Testis (tissue), 3 donors: ENCODE results near the gene NAV1. TPM values are rescaled to one million over a fixed set of nuclear protein-coding genes. Genes with fewer than 3 reads are reported as not detected.

Source experiments
- DNase-seq: peaks from one replicate; pipeline ENCODE4 v3.0.0-alpha.2; 2019
- H3K27ac ChIP-seq, 2 donors: fragments of 200-600 bp; sonication (generic); one replicate each; pipeline ENCODE4 v1.5.1; 2019
- H3K27me3 ChIP-seq: fragments of 200-600 bp; sonication (generic); one replicate; pipeline ENCODE4 v1.5.1; 2019
- H3K36me3 ChIP-seq: fragments of 200-600 bp; sonication (generic); one replicate; pipeline ENCODE4 v1.5.1; 2017; ENCODE audit warnings: low read depth; ENCODE audit errors: missing control alignments
- H3K4me1 ChIP-seq: fragments of 200-600 bp; sonication (generic); one replicate; pipeline ENCODE4 v1.5.1; 2019
- H3K4me3 ChIP-seq, 2 donors: fragments of 200-600 bp; sonication (generic); one replicate each; pipeline ENCODE4 v1.5.1; 2017 to 2019
- H3K9me3 ChIP-seq: fragments of 200-600 bp; sonication (generic); one replicate; pipeline ENCODE4 v1.5.1; 2017
- POLR2A ChIP-seq: fragments of 450-650 bp; IDR thresholded peaks from one replicate; pipeline ENCODE4 v1.6.1; 2017; ENCODE audit warnings: antibody characterized with exemption, mild to moderate bottlenecking, moderate library complexity
- WGBS, 2 donors: methylation state at CpG; one replicate each; pipeline ENCODE4 v1.1.5; 2018; 5-methylcytosine and 5-hydroxymethylcytosine counted together
- intact Hi-C: fragments of 100-400 bp; cut with DNase I; formaldehyde crosslinking; loops from one replicate; pipeline ENCODE4 v1.15.1; 2023; ENCODE audit warnings: low total_unique reads
- polyA plus RNA-seq: library from polyadenylated mRNA; stranded (reverse); fragments of 350-450 nt; fragmentation: Illumina TruSeq; extraction: RNeasy Lipid Tissue Mini Kit (QIAGEN cat#74804); gene quantifications from one replicate; pipeline ENCODE4 v1.2.3, GENCODE V29; 2014; ENCODE audit warnings: low read depth, low replicate concordance; ENCODE audit not compliant: insufficient read depth
- total RNA-seq, 2 donors: library from RNA; depleted of rRNA; stranded (reverse); fragments of >200 nt; gene quantifications; one replicate each; pipeline ENCODE4 v1.2.3, GENCODE V29; 2016
- TF ChIP-seq, protein P1 (sequence below), 3 experiments: fragments of 450-650 bp in 2 of 3; fragments of 200-600 bp in 1 of 3; sonication (generic) in 1 of 3; IDR thresholded peaks; one replicate each; pipeline ENCODE4 v1.5.1; 2016 to 2019; ENCODE audit warnings: antibody characterized with exemption in 3 of 3, mild to moderate bottlenecking in 2 of 3, moderate library complexity in 1 of 3

The NAV1 gene
- total and polyA plus RNA-seq, 3 donors from 2014 or later, result 22.0 to 56.8 (median 52.5) TPM

DNA sequence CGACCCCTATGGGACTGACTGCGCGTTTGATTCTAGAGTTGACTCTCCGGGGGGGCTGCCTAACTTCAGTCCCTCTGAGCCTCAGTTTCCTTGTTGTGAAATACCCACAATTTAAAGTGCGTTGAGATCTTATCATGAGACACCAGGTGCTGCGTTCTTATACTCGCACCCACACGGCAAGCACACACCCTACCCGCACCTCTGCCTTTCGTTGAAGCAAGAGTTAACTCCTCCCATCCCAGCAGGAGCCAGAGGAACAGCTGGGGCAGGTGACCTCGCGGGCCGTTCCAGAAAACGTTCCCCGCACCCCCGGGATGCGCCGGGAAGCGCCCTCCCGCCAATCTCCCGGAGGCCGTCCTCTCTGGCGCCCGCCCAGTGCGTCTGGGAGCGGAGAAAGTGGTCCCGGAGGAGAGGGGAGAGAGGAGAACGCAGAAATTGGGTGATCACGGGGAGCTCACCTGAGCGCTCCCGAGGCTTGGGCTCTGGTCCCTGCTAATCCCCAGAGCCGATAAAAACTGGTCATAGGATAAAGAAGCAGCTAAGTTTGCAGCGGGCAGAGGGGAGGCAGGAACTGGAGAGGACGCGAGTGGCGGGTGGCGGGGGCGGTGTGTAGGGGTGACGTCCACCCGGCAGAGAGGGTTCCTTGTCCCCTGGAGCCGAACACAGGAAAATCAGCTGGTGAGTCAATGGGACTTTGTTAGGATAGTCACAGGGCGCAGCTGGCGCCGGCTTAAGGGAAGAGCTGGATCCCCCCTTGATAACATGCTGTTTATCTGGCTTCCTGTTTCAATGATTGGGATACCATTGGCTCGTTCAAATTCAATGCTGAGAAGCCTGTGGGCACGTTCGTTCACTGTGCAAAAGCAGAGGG, 869 bp downstream of the NAV1 start:
- Histone ChIP-seq H3K27ac (peak overlapping the region in 1 of 2 donors; percentile 15), H3K27me3 (no peaks in the 10 kb centered on the region), H3K4me3 (peak overlapping the region; percentile 45 to 66), H3K4me1 (peaks cover 23% of the 10 kb centered on the region), H3K9me3 (no peaks in the 10 kb centered on the region), H3K36me3 (no peaks in the 10 kb centered on the region)
- intact Hi-C loops, result no loop called here
- TF ChIP-seq POLR2A, result no peak
- TF ChIP-seq, protein P1, sequence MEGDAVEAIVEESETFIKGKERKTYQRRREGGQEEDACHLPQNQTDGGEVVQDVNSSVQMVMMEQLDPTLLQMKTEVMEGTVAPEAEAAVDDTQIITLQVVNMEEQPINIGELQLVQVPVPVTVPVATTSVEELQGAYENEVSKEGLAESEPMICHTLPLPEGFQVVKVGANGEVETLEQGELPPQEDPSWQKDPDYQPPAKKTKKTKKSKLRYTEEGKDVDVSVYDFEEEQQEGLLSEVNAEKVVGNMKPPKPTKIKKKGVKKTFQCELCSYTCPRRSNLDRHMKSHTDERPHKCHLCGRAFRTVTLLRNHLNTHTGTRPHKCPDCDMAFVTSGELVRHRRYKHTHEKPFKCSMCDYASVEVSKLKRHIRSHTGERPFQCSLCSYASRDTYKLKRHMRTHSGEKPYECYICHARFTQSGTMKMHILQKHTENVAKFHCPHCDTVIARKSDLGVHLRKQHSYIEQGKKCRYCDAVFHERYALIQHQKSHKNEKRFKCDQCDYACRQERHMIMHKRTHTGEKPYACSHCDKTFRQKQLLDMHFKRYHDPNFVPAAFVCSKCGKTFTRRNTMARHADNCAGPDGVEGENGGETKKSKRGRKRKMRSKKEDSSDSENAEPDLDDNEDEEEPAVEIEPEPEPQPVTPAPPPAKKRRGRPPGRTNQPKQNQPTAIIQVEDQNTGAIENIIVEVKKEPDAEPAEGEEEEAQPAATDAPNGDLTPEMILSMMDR (IDR thresholded peaks at IDR 0.05), result no peak
- peak; percentile 42 for DNase-seq
- WGBS, 2 donors, result 2% methylated on average over 42 to 47 of the region's 47 CpGs

DNA sequence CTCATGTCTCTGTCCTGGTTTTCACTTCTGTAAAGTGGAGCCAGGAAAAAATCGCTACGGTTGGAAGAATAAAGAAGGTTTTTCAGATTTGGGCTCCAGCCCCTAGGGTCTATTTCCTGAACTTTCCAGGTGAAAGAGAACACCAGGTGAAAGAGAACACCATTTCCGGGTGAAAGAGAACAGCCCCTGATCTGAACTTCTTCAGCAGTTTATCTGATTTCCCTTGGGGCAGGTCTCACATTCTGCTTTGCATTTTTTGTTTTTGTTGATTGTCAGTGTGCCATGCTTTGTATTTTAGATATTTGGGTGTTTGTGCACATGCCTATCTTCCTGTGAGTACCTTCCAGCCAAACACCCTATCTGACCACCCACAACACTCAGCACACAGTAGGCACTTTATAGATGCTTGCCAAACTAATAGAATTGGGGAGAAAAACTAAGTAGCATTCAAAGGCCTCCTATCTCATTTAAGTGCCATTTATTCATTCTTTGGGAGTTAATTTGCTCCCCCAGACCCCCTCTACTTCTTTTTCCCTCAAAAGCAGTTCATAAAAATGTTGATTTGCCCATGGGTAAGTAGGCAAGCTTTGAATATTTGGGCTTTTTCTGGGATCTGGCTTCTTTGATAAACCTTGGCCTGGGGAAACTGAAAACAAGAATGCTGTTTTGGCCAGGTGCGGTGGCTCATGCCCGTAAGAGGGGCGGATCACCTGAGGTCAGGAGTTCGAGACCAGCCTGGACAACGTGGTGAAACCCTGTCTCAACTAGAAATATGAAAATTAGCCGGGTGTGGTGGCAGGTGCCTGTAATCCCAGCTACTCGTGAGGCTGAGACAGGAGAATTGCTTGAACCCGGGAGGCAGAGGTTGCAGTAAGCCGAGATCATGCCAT, 2.2 kb downstream of the NAV1 start:
- H3K9me3 ChIP-seq, result no peaks in the 10 kb centered on the region
- intact Hi-C loops, result no loop called here
- H3K27ac ChIP-seq, result no peak overlapping the region
- 87 to 89% methylated on average over 12 of the region's 12 CpGs for WGBS, 2 donors
- peaks cover 23% of the 10 kb centered on the region for H3K4me1 ChIP-seq
- no peak overlapping the region for H3K4me3 ChIP-seq
- no peak for TF ChIP-seq POLR2A
- TF ChIP-seq, protein P1 (IDR thresholded peaks at IDR 0.05), result no peak
- DNase-seq, result no peak
- H3K27me3 ChIP-seq, result no peaks in the 10 kb centered on the region
- no peaks in the 10 kb centered on the region for H3K36me3 ChIP-seq

DNA sequence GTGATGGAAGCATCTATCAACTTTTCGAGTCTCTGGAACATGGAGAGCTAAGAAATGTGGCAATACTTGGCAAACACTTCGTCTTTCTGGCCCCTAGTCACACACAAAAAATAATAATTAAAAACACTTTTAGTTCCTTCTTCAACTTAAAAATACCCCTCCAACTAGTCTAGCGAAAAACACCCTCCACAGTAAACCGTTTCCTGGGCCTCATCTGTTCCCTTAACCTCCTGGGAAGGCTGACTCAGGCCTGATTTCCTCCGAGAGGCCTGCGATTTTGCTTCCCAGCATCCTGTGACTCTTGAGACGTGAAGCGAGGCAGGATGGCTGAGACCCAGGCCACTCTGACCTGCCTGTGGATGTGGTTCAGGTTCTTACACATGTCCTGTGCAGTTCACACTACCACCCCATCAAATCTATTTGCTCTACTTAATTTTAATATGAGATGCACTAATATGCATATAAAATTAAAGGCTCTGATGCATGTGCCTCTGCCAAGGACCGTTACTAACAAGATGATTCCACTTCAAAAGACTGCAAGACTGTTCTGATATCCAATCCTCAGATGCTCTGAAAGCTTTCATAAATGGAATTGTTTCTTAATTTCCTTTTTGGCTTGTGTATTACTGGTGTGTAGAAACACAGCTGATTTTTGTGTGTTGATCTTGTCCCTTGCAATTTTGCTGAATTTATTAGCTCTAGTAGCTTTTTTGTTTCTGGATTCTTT, 3.5 kb downstream of the NAV1 start:
- Histone ChIP-seq H3K4me3 (no peak overlapping the region), H3K27me3 (no peaks in the 10 kb centered on the region), H3K4me1 (peaks cover 23% of the 10 kb centered on the region), H3K36me3 (no peaks in the 10 kb centered on the region), H3K27ac (no peak overlapping the region), H3K9me3 (no peaks in the 10 kb centered on the region)
- DNase-seq, result no peak
- intact Hi-C loops, result no loop called here
- TF ChIP-seq POLR2A, result no peak
- TF ChIP-seq, protein P1 (IDR thresholded peaks at IDR 0.05), result no peak
- 62 to 74% methylated on average over 9 of the region's 9 CpGs for WGBS, 2 donors

DNA sequence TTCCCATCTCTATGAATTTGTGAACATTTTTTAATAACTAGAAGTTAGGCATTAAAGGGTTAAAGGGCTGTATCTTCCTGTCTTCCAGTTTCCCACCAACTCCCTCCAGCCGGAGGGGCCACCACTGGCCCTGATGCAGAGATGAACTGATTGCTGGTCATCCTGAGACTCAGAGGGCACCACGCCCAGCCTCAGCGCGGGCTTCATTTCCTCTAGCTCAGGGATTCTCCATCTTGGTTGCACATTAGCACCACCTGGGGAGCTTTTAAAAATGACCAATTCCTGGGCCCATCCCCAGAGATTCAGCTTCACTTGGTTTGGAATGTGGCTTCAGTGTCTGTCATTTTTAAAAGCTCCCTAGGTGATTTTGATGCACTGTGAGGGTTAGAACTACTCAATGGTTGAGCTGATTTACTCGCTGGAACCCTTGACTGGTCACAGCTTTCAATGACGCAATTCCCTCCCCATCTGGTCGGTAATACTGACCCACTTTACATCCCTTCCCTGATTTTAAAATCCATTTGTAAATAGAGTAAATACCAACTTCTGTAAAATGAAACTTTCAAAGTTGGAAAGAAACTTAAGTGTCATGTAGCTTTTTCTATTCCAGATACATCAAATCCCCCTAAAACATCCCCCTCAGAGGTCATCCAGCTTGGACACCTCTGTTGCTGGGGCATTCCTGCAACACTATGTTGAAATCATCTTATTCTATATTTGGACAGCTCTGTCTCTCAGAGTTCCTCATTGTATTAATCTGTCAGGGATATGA, 5.1 kb downstream of the NAV1 start:
- Histone ChIP-seq H3K27ac (no peak overlapping the region), H3K27me3 (no peaks in the 10 kb centered on the region), H3K36me3 (no peaks in the 10 kb centered on the region), H3K4me3 (no peak overlapping the region), H3K4me1 (peaks cover 13% of the 10 kb centered on the region), H3K9me3 (no peaks in the 10 kb centered on the region)
- no peak for TF ChIP-seq POLR2A
- TF ChIP-seq, protein P1 (IDR thresholded peaks at IDR 0.05), result no peak
- no peak for DNase-seq
- 86 to 88% methylated on average over 7 of the region's 7 CpGs for WGBS, 2 donors
- intact Hi-C loops, result no loop called here
